HEK293 (cell line): ENCODE data around the gene EPS8L3.

Experiments used
- CTCF ChIA-PET: fragments of 350-600 bp; formaldehyde crosslinking; extraction: SDS; loops from one replicate; lab custom pipeline; 2021; ENCODE audit warnings: antibody characterized with exemption; lab: Yijun Ruan, JAX
- POLR2A ChIA-PET: fragments of 300-600 bp; formaldehyde crosslinking; extraction: SDS; loops from one replicate; lab custom pipeline; 2020; ENCODE audit warnings: antibody characterized with exemption, inconsistent platforms; lab: Yijun Ruan, JAX
- H3K27ac ChIP-seq: fragments of 200-500 bp; sonication (Bioruptor generic); 2 replicates; pipeline ENCODE4 v1.5.1; 2014; ENCODE audit warnings: low read depth, low read length, control low read depth, inconsistent platforms; ENCODE audit errors: extremely low read depth
- H3K36me3 ChIP-seq, 2 experiments: fragments of 200-500 bp in 1 of 2; sonication (Bioruptor generic) in 1 of 2; 1 replicate in 1 of 2; 2 replicates in 1 of 2; pipeline ENCODE4 v1.5.1; 2014 to 2017; ENCODE audit warnings: inconsistent platforms in 2 of 2, low read length in 2 of 2; ENCODE audit not compliant: control insufficient read depth in 2 of 2, insufficient read depth in 1 of 2
- H3K4me1 ChIP-seq: fragments of 200-500 bp; sonication (Bioruptor generic); 2 replicates; pipeline ENCODE4 v1.5.1; 2014; ENCODE audit warnings: mild to moderate bottlenecking, low read length, inconsistent platforms; ENCODE audit not compliant: control insufficient read depth, insufficient read depth
- H3K4me3 ChIP-seq: 2 replicates; pipeline ENCODE4 v1.5.1; 2011; ENCODE audit warnings: low read depth, mild to moderate bottlenecking, control low read depth, low read length, moderate library complexity
- H3K9me3 ChIP-seq: fragments of 200-500 bp; sonication (Bioruptor generic); 2 replicates; pipeline ENCODE4 v1.5.1; 2014; ENCODE audit warnings: low read depth, low read length, inconsistent platforms; ENCODE audit not compliant: control insufficient read depth, insufficient read depth
- FEZF1 ChIP-seq: fragments of 450-650 bp; formaldehyde crosslinking; IDR thresholded peaks from 2 replicates; pipeline ENCODE4 v1.5.1; 2016; ENCODE audit warnings: missing biosample characterization, missing genetic modification characterization
- GLI2 ChIP-seq: fragments of 450-650 bp; formaldehyde crosslinking; IDR thresholded peaks from 2 replicates; pipeline ENCODE4; 2017; ENCODE audit warnings: missing biosample characterization, missing genetic modification characterization, low read depth, borderline replicate concordance
- GLIS1 ChIP-seq: fragments of 450-650 bp; formaldehyde crosslinking; IDR thresholded peaks from 2 replicates; pipeline ENCODE4 v1.5.1; 2016; ENCODE audit warnings: missing biosample characterization, missing genetic modification characterization
- GLIS2 ChIP-seq: fragments of 450-650 bp; formaldehyde crosslinking; IDR thresholded peaks from 2 replicates; pipeline ENCODE4 v1.5.1; 2016; ENCODE audit warnings: missing biosample characterization, missing genetic modification characterization
- SCRT1 ChIP-seq: fragments of 450-650 bp; formaldehyde crosslinking; IDR thresholded peaks from 2 replicates; pipeline ENCODE4 v1.5.1; 2016; ENCODE audit warnings: missing biosample characterization, missing genetic modification characterization, borderline replicate concordance
- SP2 ChIP-seq: fragments of 450-650 bp; formaldehyde crosslinking; IDR thresholded peaks from 2 replicates; pipeline ENCODE4 v1.5.1; 2016; ENCODE audit warnings: missing biosample characterization, missing genetic modification characterization
- SP3 ChIP-seq: fragments of 450-650 bp; formaldehyde crosslinking; IDR thresholded peaks from 2 replicates; pipeline ENCODE4 v1.5.1; 2016; ENCODE audit warnings: missing biosample characterization, missing genetic modification characterization
- ZFP37 ChIP-seq: fragments of 450-650 bp; formaldehyde crosslinking; IDR thresholded peaks from 2 replicates; pipeline ENCODE4 v1.5.1; 2016; ENCODE audit warnings: missing biosample characterization, missing genetic modification characterization
- ZIC2 ChIP-seq: fragments of 450-650 bp; formaldehyde crosslinking; IDR thresholded peaks from 2 replicates; pipeline ENCODE4 v1.5.1; 2016; ENCODE audit warnings: missing biosample characterization, missing genetic modification characterization
- ZNF157 ChIP-seq: fragments of 450-650 bp; formaldehyde crosslinking; IDR thresholded peaks from 2 replicates; pipeline ENCODE4 v1.5.1; 2016; ENCODE audit warnings: missing biosample characterization, missing genetic modification characterization
- ZNF350 ChIP-seq: fragments of 450-650 bp; formaldehyde crosslinking; IDR thresholded peaks from 2 replicates; pipeline ENCODE4 v1.5.0; 2017; ENCODE audit warnings: missing biosample characterization, mild to moderate bottlenecking, missing genetic modification characterization
- ZNF555 ChIP-seq: fragments of 450-650 bp; formaldehyde crosslinking; conservative IDR thresholded peaks from 2 replicates; pipeline ENCODE4 v1.5.1; 2017; ENCODE audit warnings: missing biosample characterization, mild to moderate bottlenecking, missing genetic modification characterization, inconsistent platforms
- TF ChIP-seq, protein P1 (sequence below): fragments of 450-650 bp; formaldehyde crosslinking; IDR thresholded peaks from 2 replicates; pipeline ENCODE4 v1.5.1; 2016; ENCODE audit warnings: missing biosample characterization, missing genetic modification characterization
- TF ChIP-seq, protein P2 (sequence below): fragments of 450-650 bp; IDR thresholded peaks from 2 replicates; pipeline ENCODE4 v1.5.1; 2018; ENCODE audit warnings: missing biosample characterization, missing genetic modification characterization
- TF ChIP-seq, protein P3 (sequence below): fragments of 450-650 bp; formaldehyde crosslinking; IDR thresholded peaks from 2 replicates; pipeline ENCODE4 v1.5.1; 2016; ENCODE audit warnings: missing biosample characterization, missing genetic modification characterization
- TF ChIP-seq, protein P4 (sequence below): fragments of 450-650 bp; formaldehyde crosslinking; IDR thresholded peaks from 2 replicates; pipeline ENCODE4 v1.5.1; 2016; ENCODE audit warnings: missing biosample characterization, missing genetic modification characterization

EPS8L3 gene

DNA sequence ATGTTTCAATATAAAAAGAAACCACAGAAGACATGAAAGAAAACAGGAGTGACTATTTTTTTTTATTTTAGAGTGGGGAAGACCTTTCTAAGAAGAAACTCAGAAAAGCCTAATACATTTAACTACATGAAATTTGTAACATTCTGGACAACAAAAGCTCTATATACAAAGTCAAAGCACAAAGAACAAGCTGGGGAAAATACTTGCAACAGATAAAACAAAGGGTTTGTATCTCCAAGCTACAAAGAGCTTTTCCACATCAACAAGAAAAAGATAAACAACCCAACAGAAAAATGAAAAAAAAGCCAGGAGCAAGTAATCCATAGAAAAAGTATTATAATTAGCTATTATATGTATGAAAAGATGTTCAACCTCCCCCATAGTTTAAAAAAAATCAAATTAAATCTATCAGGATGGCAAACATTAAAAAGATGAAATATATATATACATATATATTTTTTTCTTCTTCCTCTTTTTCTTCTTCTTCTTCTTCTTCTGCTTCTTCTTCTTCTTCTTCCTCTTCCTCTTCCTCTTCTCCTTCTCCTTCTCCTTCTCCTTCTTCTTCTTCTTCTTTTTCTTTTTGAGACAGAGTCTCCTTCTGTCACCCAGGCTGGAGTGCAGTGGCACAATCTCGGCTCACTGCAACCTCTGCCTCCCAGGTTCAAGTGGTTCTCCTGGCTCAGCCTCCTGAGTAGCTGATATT is 49.1 kb upstream of the EPS8L3 start:
- H3K4me3 ChIP-seq: no peak overlapping the region
- TF ChIP-seq, protein P1, sequence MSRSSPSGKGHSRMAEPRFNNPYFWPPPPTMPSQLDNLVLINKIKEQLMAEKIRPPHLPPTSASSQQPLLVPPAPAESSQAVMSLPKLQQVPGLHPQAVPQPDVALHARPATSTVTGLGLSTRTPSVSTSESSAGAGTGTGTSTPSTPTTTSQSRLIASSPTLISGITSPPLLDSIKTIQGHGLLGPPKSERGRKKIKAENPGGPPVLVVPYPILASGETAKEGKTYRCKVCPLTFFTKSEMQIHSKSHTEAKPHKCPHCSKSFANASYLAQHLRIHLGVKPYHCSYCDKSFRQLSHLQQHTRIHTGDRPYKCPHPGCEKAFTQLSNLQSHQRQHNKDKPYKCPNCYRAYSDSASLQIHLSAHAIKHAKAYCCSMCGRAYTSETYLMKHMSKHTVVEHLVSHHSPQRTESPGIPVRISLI: no peak
- TF ChIP-seq, protein P2, sequence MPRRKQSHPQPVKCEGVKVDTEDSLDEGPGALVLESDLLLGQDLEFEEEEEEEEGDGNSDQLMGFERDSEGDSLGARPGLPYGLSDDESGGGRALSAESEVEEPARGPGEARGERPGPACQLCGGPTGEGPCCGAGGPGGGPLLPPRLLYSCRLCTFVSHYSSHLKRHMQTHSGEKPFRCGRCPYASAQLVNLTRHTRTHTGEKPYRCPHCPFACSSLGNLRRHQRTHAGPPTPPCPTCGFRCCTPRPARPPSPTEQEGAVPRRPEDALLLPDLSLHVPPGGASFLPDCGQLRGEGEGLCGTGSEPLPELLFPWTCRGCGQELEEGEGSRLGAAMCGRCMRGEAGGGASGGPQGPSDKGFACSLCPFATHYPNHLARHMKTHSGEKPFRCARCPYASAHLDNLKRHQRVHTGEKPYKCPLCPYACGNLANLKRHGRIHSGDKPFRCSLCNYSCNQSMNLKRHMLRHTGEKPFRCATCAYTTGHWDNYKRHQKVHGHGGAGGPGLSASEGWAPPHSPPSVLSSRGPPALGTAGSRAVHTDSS (tag by site-specific recombination): peak; percentile 63; the same call in 1 of the 2 replicates
- TF ChIP-seq, all 188 proteins: peak for 1
- Histone ChIP-seq H3K9me3 (no peaks in the 10 kb centered on the region), H3K36me3 (no peaks in the 10 kb centered on the region), H3K4me1 (no peaks in the 10 kb centered on the region), H3K27ac (no peak overlapping the region)
- CTCF ChIA-PET: interaction anchor here (0.7 kb wide), 2 partner anchors 36 to 168 kb away, joined by 3 read pairs; no protein-coding TSS in a partner anchor
- POLR2A ChIA-PET: no interaction called here

DNA sequence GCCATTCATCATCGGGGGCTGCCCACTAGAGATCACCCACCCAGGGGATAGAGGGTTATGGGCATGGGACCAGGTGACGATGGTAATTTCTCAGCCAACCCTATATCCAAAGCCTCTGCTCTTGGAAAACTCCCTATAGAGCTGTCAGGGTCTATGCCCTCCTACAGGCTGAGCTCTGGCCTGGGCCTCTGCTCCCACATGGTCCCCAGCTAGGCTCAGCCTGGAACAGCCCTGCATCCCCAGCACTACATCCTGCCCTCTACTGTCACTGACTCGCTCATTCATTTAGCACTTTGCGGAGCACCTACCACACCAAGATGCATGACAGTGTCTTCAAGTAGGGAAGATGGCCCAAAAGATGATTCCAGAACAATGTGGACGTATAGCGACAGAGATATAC is 45.0 kb upstream of the EPS8L3 start:
- POLR2A ChIA-PET: no interaction called here
- TF ChIP-seq ZFP37 (tag by site-specific recombination): no peak
- TF ChIP-seq FEZF1 (tag by site-specific recombination): no peak
- TF ChIP-seq, all 188 proteins: peak for 0
- Histone ChIP-seq H3K36me3 (no peaks in the 10 kb centered on the region), H3K4me1 (no peaks in the 10 kb centered on the region), H3K4me3 (no peak overlapping the region), H3K9me3 (no peaks in the 10 kb centered on the region), H3K27ac (no peak overlapping the region)
- CTCF ChIA-PET: no interaction called here

DNA sequence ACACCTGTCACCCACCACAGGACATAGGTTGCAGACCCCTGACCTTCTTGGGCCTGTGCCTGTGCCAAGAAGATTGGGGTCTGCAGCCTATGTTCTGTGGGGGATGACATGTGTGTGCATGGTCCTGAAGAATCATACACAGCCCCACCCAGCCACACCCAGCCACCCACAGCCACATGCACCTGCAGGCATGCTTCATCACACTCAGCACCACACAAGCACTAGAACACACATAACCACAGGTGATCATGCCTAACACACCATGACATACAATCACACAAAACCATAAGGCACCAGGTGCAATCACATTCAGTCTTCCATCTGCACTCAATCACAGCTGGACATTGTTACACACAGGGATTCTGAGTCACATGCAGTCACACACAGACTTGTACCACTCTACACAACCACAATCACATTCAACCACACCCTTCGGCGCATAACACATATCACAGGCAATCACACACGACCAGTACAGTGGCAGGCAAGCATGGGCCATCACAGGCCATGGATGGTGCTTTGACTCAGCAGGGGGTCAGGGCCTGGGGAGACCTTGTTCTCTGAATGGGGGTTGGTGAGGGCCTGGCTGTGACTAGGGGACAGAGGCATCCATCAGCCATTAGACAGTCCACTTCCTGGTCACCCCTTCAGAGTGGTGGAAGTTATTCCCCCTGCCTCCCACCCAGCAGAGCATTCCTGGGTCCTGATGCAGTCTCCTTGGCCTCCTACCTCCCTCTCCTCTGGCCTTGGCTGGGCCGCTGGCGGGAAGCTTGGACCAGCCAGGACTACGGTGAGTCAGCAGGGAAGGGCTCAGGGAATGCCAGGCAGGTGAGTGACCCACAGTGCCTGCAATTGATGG is 44.3 kb upstream of the EPS8L3 start:
- Histone ChIP-seq H3K36me3 (no peaks in the 10 kb centered on the region), H3K4me3 (no peak overlapping the region), H3K4me1 (no peaks in the 10 kb centered on the region), H3K27ac (no peak overlapping the region), H3K9me3 (no peaks in the 10 kb centered on the region)
- TF ChIP-seq, protein P3, sequence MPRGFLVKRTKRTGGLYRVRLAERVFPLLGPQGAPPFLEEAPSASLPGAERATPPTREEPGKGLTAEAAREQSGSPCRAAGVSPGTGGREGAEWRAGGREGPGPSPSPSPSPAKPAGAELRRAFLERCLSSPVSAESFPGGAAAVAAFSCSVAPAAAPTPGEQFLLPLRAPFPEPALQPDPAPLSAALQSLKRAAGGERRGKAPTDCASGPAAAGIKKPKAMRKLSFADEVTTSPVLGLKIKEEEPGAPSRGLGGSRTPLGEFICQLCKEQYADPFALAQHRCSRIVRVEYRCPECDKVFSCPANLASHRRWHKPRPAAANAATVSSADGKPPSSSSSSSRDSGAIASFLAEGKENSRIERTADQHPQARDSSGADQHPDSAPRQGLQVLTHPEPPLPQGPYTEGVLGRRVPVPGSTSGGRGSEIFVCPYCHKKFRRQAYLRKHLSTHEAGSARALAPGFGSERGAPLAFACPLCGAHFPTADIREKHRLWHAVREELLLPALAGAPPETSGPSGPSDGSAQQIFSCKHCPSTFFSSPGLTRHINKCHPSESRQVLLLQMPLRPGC (tag by site-specific recombination): no peak
- TF ChIP-seq GLIS1 (tag by site-specific recombination) (peak; percentile 31; the same call in 1 of the 2 replicates), SCRT1 (no peak), ZNF555 (tag by site-specific recombination) (no peak), SP2 (tag by site-specific recombination) (no peak), SP3 (tag by site-specific recombination) (no peak), ZIC2 (tag by site-specific recombination) (peak; percentile 73), GLIS2 (tag by site-specific recombination) (0 out of 2 replicates have a peak, but pooled peaks have one; percentile 27), ZNF157 (tag by site-specific recombination) (no peak), GLI2 (tag by site-specific recombination) (no peak), ZNF350 (no peak)
- TF ChIP-seq, protein P4, sequence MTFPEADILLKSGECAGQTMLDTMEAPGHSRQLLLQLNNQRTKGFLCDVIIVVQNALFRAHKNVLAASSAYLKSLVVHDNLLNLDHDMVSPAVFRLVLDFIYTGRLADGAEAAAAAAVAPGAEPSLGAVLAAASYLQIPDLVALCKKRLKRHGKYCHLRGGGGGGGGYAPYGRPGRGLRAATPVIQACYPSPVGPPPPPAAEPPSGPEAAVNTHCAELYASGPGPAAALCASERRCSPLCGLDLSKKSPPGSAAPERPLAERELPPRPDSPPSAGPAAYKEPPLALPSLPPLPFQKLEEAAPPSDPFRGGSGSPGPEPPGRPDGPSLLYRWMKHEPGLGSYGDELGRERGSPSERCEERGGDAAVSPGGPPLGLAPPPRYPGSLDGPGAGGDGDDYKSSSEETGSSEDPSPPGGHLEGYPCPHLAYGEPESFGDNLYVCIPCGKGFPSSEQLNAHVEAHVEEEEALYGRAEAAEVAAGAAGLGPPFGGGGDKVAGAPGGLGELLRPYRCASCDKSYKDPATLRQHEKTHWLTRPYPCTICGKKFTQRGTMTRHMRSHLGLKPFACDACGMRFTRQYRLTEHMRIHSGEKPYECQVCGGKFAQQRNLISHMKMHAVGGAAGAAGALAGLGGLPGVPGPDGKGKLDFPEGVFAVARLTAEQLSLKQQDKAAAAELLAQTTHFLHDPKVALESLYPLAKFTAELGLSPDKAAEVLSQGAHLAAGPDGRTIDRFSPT (tag by site-specific recombination): no peak
- ChIA-PET POLR2A (no interaction called here), CTCF (interaction anchor here (0.6 kb wide), 1 partner anchor 234 kb away, joined by 3 read pairs; no protein-coding TSS in a partner anchor)
